Measurements from ENCODE around the gene AMER1.

The AMER1 gene

GRCh38 chrX:64184396-64184795 lies 21.1 kb downstream of the AMER1 start:
- DNase-seq (ENCODE audit: low spot score): no peak

GRCh38 chrX:64182208-64182607 lies 23.3 kb downstream of the AMER1 start:
- DNase-seq (ENCODE audit: low spot score): no peak

- DNase-seq (ENCODE audit: low spot score): no peak
Measured at GRCh38 chrX:64176876-64177275, 28.6 kb downstream of the AMER1 start.

GRCh38 chrX:64169988-64170387 lies 35.5 kb downstream of the AMER1 start:
- no peak for DNase-seq (ENCODE audit: low spot score)

GRCh38 chrX:64152857-64153256 lies 52.7 kb downstream of the AMER1 start:
- no peak for DNase-seq (ENCODE audit: low spot score)

GRCh38 chrX:64151911-64152310 lies 53.6 kb downstream of the AMER1 start:
- no peak for DNase-seq (ENCODE audit: low spot score)

- DNase-seq (ENCODE audit: low spot score): no peak
Measured at GRCh38 chrX:64150775-64151174, 54.7 kb downstream of the AMER1 start.

Measured in D341Med (cell line).